MM.1S (cell line): ENCODE results near the gene MAP3K7CL.

Experiments
- CTCF ChIP-seq: fragments of 300-600 bp; sonication (generic); IDR thresholded peaks from 2 replicates; pipeline ENCODE4 v1.5.1; 2016; ENCODE audit warnings: antibody characterized with exemption, low read length, mixed read lengths
- EZH2phosphoT487 ChIP-seq: fragments of 300-600 bp; sonication (generic); IDR thresholded peaks from 2 replicates; pipeline ENCODE4 v1.6.1; 2018; ENCODE audit warnings: antibody characterized with exemption, low read length

- TF ChIP-seq CTCF (no peak), EZH2phosphoT487 (no peak)
These were observed 5.0 kb downstream of the MAP3K7CL start for GRCh38 chr21:29135481-29135880.
